Keratinocyte (primary cell): ENCODE measurements around the gene C5AR1. TPM values are rescaled to one million over a fixed set of nuclear protein-coding genes. Genes with fewer than 3 reads are reported as not detected.

Experiments
- DNase-seq: peaks from one replicate; pipeline ENCODE4 v3.0.0-alpha.2; 2011; ENCODE audit warnings: low read depth, missing footprints, low spot score
- FAIRE-seq: peaks from 2 replicates; lab custom pipeline; 2011; peaks lifted over from hg19 to GRCh38; lab: Jason Lieb, UNC
- H2AFZ ChIP-seq: 2 replicates; pipeline ENCODE4 v1.6.0; 2012; ENCODE audit warnings: low read length, control low read depth, inconsistent platforms; ENCODE audit not compliant: control insufficient read depth
- H3K27ac ChIP-seq: 2 replicates; pipeline ENCODE4 v1.5.1; 2011; ENCODE audit warnings: low read length; ENCODE audit not compliant: control insufficient read depth, insufficient read depth
- H3K27me3 ChIP-seq: 3 replicates; pipeline ENCODE4 v1.6.0; 2011; ENCODE audit warnings: low read length; ENCODE audit not compliant: control insufficient read depth, insufficient read depth; ENCODE audit errors: extremely low read depth
- H3K36me3 ChIP-seq, 2 experiments: 2 replicates in 1 of 2; 3 replicates in 1 of 2; pipeline ENCODE4 v1.5.1; 2011; ENCODE audit warnings: low read length in 2 of 2, mild to moderate bottlenecking in 1 of 2; ENCODE audit not compliant: control insufficient read depth in 2 of 2, insufficient read depth in 2 of 2; ENCODE audit errors: extremely low read depth in 1 of 2
- H3K4me1 ChIP-seq: 3 replicates; pipeline ENCODE4 v1.5.1; 2011; ENCODE audit warnings: low read length; ENCODE audit not compliant: control insufficient read depth, insufficient read depth; ENCODE audit errors: extremely low read depth
- H3K4me2 ChIP-seq: 3 replicates; pipeline ENCODE4 v1.6.0; 2011; ENCODE audit warnings: low read depth, low read length; ENCODE audit not compliant: control insufficient read depth, insufficient read depth; ENCODE audit errors: extremely low read depth
- H3K4me3 ChIP-seq, 3 experiments: fragments of 200-600 bp in 1 of 3; sonication (generic) in 1 of 3; 2 replicates in 2 of 3; 3 replicates in 1 of 3; pipeline ENCODE4 v1.5.1; 2011 to 2016; ENCODE audit warnings: low read length in 3 of 3, mild to moderate bottlenecking in 3 of 3, control low read depth in 2 of 3, inconsistent platforms in 1 of 3, low read depth in 1 of 3, mixed read lengths in 1 of 3, mixed run types in 1 of 3, moderate library complexity in 1 of 3; ENCODE audit not compliant: control insufficient read depth in 2 of 3, insufficient read depth in 2 of 3; ENCODE audit errors: extremely low read depth in 1 of 3
- H3K79me2 ChIP-seq: 2 replicates; pipeline ENCODE4 v1.6.0; 2012; ENCODE audit warnings: low read length; ENCODE audit not compliant: control insufficient read depth, insufficient read depth
- H3K9ac ChIP-seq: 3 replicates; pipeline ENCODE4 v1.6.0; 2011; ENCODE audit warnings: low read length; ENCODE audit not compliant: control insufficient read depth, insufficient read depth; ENCODE audit errors: extremely low read depth
- H3K9me1 ChIP-seq: 3 replicates; pipeline ENCODE4 v1.6.0; 2011; ENCODE audit warnings: low read length; ENCODE audit not compliant: control insufficient read depth, insufficient read depth; ENCODE audit errors: extremely low read depth
- H3K9me3 ChIP-seq: 2 replicates; pipeline ENCODE4 v1.5.1; 2012; ENCODE audit warnings: low read depth, low read length; ENCODE audit not compliant: control insufficient read depth
- H4K20me1 ChIP-seq: 3 replicates; pipeline ENCODE4 v1.6.0; 2011; ENCODE audit warnings: low read length; ENCODE audit not compliant: control insufficient read depth, insufficient read depth; ENCODE audit errors: extremely low read depth
- CTCF ChIP-seq, 3 experiments: IDR thresholded peaks in 1 of 3; conservative IDR thresholded peaks in 1 of 3; optimal IDR thresholded peaks in 1 of 3; 2 replicates in 2 of 3; 3 replicates in 1 of 3; pipeline versions ENCODE3 to v1.5.1; 2011; ENCODE audit warnings: low read length in 3 of 3, mild to moderate bottlenecking in 3 of 3, moderate library complexity in 2 of 3, control low read depth in 1 of 3, inconsistent platforms in 1 of 3; ENCODE audit not compliant: insufficient read depth in 2 of 3; ENCODE audit errors: extremely low read depth in 1 of 3
- EZH2 ChIP-seq: IDR thresholded peaks from one replicate; pipeline ENCODE4 v1.6.1; 2012; ENCODE audit warnings: inconsistent platforms, mild to moderate bottlenecking, low read length, moderate library complexity
- dilution Hi-C: fragments of 300-500 bp; cut with MboI; formaldehyde crosslinking; loops from one replicate; pipeline ENCODE4 v1.7.0; 2020; ENCODE audit warnings: low sequenced_read_pairs; ENCODE audit not compliant: extremely low pct_ligation_motif_present
- polyA plus RNA-seq, 5 experiments: library from polyadenylated mRNA; depleted of rRNA in 3 of 5; stranded (reverse) in 3 of 5; stranded (forward) in 1 of 5; unstranded in 1 of 5; fragments of >200 nt; gene quantifications; 1 replicate in 1 of 5; 2 replicates in 3 of 5; 3 replicates in 1 of 5; pipeline versions ENCODE4 v1.2.1 to v1.2.3, GENCODE V29; 2011 to 2012; ENCODE audit warnings: missing spikeins in 2 of 5, low read depth in 1 of 5, low replicate concordance in 1 of 5

Gene C5AR1
- polyA plus RNA-seq, 1 donor (not counting 4 experiments of a cell fraction or from before 2014, with no cell fraction given), result 0.42 TPM

- H3K9ac ChIP-seq, result no peak overlapping the region
- H3K4me2 ChIP-seq, result peak overlapping the region; percentile 32
- H3K9me1 ChIP-seq, result peaks cover 4% of the 10 kb centered on the region
- H2AFZ ChIP-seq, result no peak overlapping the region
- no peak for TF ChIP-seq CTCF (optimal IDR thresholded peaks at IDR 0.05 in 1 of 3, IDR thresholded peaks at IDR 0.05 in 1 of 3, conservative IDR thresholded peaks at IDR 0.05 in 1 of 3; ENCODE audit: extremely low read depth in 1 of 3, insufficient read depth in 2 of 3, low read length in 3 of 3)
- no peak for TF ChIP-seq EZH2
- DNase-seq (no peak), FAIRE-seq (no peak)
- H3K4me3 ChIP-seq, result no peak overlapping the region
- no peaks in the 10 kb centered on the region for H4K20me1 ChIP-seq
- H3K9me3 ChIP-seq, result no peaks in the 10 kb centered on the region
- no peak overlapping the region for H3K27ac ChIP-seq
- peaks cover 15 to 39% of the 10 kb centered on the region in 2 experiments for H3K36me3 ChIP-seq
- dilution Hi-C loops, result no loop called here
- H3K79me2 ChIP-seq, result peaks cover 41% of the 10 kb centered on the region
- H3K4me1 ChIP-seq, result peaks cover 6% of the 10 kb centered on the region
- H3K27me3 ChIP-seq, result no peaks in the 10 kb centered on the region
These were observed 41.9 kb downstream of the C5AR1 start for GRCh38 chr19:47351548-47351947.

DNA sequence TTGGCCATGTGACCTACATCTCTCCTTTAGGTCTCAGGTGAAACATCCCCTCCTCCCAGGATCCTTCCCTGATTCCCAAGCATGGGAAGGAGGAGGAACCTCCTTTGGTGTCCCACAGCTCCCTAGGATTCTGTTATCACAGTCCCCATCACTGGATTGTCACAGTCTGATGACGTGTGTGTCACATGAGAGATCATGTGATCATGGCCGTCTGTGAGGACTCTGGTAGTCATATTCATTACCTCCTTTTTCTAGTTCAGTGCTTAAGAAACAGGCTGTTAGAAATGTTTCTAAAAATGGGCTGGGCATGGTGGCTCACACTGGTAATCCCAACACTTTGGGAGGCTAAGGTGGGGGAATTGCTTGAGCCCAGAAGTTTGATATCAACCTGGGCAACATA is 42.4 kb downstream of the C5AR1 start:
- Histone ChIP-seq H3K4me2 (no peak overlapping the region), H3K36me3 (peaks cover 18 to 44% of the 10 kb centered on the region in 2 experiments), H3K27ac (no peak overlapping the region), H3K9me3 (no peaks in the 10 kb centered on the region), H3K9ac (no peak overlapping the region), H3K79me2 (peaks cover 43% of the 10 kb centered on the region), H4K20me1 (no peaks in the 10 kb centered on the region), H3K9me1 (peaks cover 4% of the 10 kb centered on the region), H2AFZ (no peak overlapping the region), H3K27me3 (no peaks in the 10 kb centered on the region), H3K4me1 (peaks cover 6% of the 10 kb centered on the region), H3K4me3 (no peak overlapping the region)
- no peak for TF ChIP-seq CTCF (optimal IDR thresholded peaks at IDR 0.05 in 1 of 3, IDR thresholded peaks at IDR 0.05 in 1 of 3, conservative IDR thresholded peaks at IDR 0.05 in 1 of 3; ENCODE audit: extremely low read depth in 1 of 3, insufficient read depth in 2 of 3, low read length in 3 of 3)
- TF ChIP-seq EZH2, result no peak
- dilution Hi-C loops, result no loop called here
- DNase-seq (no peak), FAIRE-seq (no peak)
